GM19455 (cell line): ENCODE data around the gene IWS1.
"Not testable (repeated sequence)": the region's sequence is repeated elsewhere in the genome, so short reads cannot be mapped to it uniquely, and the experiment has no call there.

Experiments
- ATAC-seq: cut with Tn5 transposase; IDR thresholded peaks from one replicate; pipeline ENCODE4 v1.9.1; 2021; ENCODE audit not compliant: unreplicated experiment

The IWS1 gene

GRCh38 chr2:127529416-127529815, 3.1 kb upstream of the IWS1 start:
- not testable (repeated sequence) for ATAC-seq

GRCh38 chr2:127528487-127528886, 2.2 kb upstream of the IWS1 start:
- ATAC-seq = no peak

- no peak for ATAC-seq
Observed at GRCh38 chr2:127527001-127527804, 914 bp upstream of the IWS1 start.

DNA sequence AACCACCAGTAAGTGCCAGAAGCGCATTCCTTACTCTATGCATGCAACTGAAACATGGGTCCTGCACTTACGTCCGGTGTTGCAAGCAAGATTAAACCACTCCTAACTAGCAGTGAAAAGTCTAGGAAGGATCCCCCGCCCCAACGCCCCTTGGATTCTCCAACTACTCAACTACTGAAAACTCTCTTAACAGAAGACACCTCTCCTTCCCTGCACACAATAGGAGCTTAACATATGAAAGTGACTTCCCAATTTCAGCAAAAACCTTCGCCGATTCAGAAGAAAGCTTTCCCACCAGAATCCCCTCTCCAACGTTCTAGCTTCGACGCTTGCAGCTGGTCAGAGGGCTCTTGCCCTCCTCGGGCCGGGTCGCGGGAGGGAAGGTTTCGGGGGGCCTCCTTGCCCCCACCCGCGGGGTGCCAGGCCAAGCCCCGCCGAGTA, 578 bp downstream of the IWS1 start:
- no peak for ATAC-seq

GRCh38 chr2:127524198-127524834, 2.0 kb downstream of the IWS1 start:
- ATAC-seq = not testable (repeated sequence)

DNA sequence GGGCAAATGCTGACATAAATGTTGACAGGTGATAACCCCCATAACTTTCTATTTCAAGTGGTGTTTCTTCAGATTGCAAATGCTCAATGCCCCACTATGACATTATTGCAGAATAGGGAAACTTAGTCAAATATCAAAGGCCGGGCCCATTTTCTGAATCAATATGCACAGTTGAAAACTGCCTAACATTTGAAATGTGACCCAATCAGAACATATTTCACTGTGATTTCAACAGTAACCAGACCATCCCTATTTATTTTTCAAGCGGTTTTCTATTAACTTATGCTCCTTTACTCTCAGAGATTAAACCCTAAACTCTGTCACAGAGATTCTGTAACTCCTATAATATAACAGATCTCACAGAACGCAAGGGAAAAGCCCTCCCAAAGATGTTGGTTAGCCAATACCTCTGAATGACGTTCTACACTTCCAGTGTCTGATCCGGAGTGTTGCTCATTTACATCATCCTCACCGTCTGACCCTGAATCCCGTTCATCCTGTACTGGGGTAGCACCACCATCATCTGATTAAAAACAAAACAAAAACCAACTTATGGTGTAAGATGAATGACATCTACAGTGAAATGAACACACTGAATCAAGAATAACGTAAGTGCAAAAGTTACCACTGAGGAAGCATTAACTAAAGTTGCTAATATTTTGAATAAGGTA, 2.9 kb downstream of the IWS1 start:
- ATAC-seq = no peak

DNA sequence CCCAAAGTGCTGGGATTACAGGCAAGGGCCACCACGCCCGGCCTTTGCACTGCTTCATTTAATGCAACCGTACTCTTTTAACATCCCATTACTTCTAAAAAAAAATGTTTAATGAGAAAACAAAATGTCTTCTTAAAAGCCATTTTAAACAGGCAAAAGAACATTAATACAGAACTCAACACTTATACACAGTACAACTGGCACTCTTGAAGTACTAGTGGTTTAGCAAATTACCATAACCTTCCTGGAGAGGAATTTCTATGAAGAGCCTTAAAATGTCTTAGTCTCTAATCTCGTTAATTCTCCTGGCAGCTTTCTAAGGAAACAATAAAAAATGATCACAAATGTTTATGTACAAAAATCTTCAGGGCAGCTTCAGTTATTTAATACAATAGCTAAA, 5.9 kb downstream of the IWS1 start:
- no peak for ATAC-seq

- ATAC-seq = no peak
Observed at GRCh38 chr2:127517465-127517864, 8.8 kb downstream of the IWS1 start.

DNA sequence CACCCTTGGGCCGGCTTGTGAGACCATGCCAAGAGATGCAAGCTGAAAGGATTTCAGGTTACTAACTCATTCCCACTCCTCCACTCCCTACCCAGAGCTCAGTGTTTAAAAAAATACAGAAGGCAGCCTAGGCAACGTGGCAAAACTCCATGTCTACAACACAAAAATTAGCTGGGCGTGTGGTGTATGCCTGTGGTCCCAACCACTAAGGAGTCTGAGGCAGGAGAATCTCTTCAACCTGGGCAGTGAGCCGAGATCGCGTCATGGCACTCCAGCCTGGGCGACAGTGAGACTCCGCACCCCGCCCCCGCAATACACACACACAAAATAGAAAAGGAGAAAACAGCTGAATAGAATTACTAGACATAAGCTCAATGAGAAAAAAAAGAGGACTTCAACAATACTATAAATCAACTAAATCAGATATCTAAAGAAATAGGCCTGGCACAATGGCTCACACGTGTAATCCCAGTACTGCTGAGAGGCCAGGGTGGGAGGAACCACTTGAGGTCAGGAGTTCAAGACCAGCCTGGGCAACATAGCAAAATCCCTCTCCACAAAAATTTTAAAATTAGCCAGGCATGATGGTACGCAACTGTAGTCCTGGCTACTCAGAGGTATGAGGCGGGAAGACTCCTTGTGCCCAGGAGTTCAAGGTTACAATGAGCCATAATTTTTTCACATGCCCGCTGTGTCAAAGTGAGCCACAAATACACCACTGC, 10.1 kb downstream of the IWS1 start:
- ATAC-seq = no peak

- no peak for ATAC-seq
Observed at GRCh38 chr2:127515383-127515915, 10.8 kb downstream of the IWS1 start.

DNA sequence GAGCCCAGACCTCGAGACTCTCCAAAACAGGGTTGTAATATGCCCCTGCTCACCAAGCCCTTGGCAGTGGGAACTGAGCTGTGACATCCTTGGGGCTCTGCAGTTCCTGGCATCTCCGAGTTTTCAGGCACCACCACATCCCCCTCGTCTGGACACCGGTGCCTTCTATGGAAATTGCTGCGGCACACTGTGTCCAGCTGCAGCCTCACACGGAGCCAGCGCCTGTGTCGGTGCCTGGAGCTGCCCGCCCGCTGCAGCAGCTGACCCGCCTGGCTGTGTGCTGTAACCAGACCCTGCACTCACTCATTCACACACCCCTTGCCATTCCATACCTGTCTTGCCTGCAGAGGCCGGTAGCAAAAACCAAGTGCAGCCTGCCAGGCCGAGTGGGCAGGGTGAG, 11.8 kb downstream of the IWS1 start:
- ATAC-seq = no peak

- ATAC-seq = no peak
Observed at GRCh38 chr2:127514076-127514475, 12.2 kb downstream of the IWS1 start.

DNA sequence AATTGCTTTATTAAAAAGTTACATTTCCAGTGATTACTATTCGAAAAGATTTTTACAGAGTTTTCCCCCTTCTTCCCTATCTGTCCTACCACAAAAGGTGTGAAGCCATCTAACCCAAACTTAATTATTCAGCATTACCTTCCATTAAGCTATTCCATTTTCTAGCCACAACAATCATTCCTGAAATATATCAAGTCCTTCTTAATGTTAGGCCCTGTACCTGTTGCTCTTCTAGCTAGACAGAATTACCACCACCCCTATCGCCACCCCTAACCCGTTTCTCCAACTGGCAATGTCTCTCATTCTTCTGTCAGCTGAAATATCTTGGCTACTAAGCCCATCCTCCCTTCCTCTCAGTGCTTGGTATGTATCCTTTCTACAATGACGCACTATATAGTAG, 13.9 kb downstream of the IWS1 start:
- no peak for ATAC-seq

DNA sequence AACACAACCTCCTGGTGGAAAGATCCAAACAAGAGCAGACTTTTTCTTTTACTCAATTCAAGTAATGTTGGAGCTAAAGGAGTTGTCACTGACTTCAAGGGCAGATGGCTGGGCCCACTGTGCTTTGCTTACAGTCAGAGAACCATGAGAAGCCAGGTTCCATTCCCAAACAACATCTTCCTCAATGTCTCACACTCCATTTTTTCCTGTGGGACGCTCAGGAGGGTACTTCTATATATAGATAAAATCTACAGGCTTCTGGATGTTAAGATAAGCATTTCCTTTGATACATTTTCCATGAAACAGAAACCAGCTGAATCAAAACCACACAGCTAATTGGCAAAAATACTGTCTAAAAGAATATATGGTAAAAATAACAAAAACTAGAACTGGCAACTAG, 14.4 kb downstream of the IWS1 start:
- ATAC-seq = no peak

DNA sequence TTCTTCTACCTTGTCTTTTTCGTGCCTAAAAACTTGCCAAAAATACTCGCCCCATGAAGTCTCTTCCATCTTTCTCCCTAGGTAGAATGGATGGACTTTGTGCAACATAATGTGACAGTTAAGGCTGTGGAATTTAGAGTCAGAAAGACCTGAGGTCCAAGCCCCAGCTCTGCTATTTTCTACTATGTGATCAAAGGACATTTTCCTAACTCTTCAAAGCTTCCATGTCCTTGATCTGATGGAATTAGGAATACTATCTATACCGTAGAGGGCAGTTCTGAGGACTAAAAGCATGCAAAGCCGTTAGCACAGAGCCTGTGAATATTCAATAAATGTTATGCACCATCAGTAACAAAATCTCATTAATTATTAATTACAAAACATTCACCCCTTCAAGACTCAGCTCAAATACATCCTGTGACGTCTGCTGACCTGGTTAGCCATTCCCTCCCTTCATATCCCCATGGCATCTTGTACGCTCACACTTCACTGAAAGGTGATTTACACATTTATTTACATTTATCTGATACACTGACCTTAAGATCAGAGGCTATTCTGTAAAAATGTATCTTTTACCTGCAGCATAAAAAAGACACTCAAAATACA, 15.1 kb downstream of the IWS1 start:
- ATAC-seq = no peak

DNA sequence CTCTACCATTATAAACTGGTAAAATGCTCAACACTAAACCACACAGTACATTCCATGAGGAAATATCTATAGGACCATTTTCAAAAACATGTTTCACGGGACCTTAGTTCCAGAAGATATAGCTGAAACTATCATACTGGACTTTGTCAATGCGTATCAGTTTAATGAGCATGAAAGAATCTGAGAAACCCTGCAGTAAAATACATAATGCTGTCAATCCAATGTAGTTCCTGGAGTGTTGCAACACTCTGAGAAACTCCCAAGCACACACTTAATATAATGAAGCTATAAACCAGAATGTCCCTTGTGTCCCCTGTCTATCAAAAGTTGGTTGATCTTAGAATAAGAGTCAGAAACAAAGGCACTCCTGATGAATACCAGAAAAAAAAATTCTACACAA, 16.2 kb downstream of the IWS1 start:
- no peak for ATAC-seq

- no peak for ATAC-seq
Observed at GRCh38 chr2:127508631-127509034, 17.7 kb downstream of the IWS1 start.

DNA sequence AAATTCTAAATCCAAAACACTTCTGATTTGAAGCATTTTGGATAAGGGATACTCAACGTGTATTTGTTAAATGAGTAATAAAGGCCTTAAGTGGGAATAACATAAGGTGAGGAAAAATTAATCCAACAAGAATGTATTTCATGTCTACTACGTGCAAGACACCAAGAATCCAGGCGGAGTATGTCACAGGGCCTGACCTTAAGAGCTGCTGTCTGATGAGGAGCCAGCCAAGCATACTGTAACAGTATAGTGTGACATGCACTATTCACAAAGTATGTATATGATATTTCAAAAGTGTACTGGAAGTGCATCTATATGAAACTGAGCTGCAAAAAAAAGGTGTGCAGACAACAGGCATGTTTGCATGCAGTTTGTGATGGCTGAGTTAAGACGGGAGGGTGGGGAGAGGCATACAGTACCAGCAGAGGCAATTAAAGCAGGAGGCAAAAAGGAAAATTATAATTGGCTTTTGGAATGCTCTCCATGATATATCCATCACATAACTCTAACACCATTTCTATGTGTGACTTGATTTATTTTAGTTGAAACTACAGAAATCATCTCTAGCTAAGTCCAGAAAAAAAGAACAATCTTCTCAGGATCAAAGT, 18.2 kb downstream of the IWS1 start:
- no peak for ATAC-seq

DNA sequence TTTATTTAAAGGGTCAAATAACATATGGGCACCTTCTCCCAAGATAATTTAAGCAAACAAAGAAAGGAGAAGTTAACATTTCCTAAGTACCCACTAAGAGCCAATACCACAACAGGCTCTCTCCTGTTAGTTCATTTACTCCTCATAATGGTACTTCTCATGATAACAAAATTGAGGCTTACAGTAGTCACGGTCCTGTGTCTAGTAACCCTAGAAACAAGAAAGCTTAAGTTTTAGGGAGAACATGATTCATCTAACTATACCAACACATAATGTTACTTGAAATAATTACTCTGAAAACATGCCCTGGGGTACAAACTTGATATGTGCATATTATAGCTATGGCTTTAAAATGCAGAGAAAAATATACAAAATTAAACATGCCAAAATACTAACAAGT, 19.8 kb downstream of the IWS1 start:
- no peak for ATAC-seq
